ENCODE results near the gene TPP2.

The TPP2 gene

DNA sequence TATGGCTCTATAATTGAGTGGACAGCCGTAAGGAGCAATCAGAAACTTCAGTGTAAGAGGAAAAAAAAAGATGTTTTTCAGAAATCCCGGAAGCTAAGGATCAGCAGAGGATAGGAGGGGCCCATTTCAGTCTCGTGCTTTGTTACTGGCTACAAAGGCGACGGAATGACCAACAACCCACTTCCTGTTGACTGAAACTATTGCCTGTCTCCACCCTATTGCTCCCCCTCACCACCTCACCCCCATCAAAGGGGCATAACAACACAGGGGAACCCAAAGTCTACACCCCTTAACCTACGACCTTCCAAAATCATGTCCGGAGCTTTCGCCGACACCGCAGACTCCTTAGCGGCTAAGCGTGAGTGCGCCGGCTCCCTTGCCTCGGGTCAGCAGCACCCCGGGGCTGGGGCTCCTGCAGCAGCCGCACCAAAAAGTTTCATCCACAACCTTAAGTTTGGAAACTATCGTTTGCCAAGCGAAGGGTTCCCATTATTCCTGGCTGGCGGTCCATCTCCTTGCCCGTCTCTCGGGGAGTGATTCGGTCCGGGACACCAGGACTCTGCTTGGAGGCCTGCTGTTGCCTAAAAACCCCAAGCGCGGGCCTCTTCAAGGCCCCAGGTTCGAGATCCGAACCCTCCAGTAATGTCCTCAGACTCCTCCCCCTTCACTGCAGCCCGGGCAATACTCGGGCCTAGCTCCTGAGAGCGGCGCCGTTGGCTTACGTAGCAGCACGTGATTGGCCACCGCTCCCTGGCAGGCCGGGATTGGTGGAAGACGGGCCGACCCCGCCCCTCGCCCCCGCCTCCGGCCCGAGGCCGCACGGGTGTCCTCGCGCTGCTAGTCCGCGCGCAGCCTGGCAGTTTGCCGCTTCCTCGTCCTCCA, at the start of gene TPP2:
Gene TPP2, plus strand, starts transcription at position 840 of the 882 bp plus-strand sequence. CDS start 53 bp downstream, outside the sequence.
- DNase-seq (ENCODE audit: low read depth in 1 of 2, low spot score in 1 of 2), result peak; percentile 95 to 97

DNA sequence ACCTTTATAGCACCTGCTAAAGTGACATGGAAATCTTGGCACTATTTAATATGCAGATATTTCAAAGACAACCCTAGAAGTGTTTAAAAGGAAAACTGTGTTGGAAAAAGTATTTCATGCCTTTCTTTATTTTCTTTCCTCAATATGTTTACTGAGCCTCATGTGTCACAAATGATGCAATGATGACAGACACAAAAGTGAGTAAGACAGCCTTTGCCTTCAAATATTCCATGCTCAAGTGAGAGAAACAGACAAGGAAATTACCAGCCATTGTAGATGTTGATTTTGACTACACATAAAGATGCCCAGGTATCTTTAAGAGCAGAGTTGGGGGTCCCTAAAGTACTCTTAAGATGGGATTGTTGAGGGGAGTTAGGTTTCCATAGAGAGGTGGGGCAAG, 48.0 kb upstream of the TPP2 start:
- no peak for DNase-seq (ENCODE audit: low read depth in 1 of 2, low spot score in 1 of 2)

DNA sequence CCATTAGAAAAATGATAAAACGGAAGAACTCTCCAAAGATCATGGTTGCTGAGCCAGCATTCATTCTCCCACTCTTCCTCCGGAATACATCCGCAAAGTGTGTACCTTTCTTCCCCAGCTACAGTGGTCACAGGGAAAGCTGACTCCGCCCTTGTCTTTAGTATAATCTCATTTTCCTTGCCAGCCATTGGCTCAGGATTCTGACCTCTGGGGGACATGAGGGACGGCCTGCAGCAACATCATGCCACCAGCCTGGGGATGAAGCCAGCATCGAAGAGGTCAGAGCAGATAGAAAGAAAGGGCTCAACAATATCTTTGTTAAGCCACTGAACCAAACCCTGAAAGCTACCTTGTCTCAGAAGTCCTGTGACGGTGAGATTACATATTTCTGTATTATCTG, 46.3 kb upstream of the TPP2 start:
- no peak for DNase-seq (ENCODE audit: low read depth in 1 of 2, low spot score in 1 of 2)

DNA sequence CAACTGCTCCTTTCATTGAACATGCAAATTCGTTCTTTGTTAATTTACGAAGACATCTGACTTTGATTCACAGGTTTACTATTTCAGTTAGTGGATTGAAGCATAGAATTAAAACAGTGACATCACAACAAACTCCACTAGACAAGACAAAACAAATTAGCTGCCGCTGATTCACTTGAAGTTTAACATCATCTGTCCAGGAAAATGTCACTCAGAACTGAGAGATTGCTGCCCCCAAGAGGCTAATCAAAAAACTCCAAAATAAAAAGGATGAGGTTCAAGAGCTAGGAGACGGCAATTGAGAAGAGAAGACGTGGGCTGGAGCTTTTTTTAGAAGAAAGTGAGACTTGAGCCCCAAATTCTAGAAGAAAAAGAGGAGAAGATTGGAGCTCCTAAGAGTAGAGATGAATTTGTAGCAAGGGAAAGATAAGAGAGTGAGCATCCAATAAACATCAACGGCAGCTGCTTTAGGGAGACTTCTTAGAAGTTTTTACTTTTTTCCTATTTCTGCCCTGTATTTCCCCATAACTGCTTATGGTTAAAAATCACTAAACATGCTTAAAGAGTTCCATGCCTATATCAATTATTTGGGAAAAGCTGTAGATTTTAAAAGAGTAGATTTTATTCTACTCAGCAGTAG, 40.8 kb upstream of the TPP2 start:
- no peak for DNase-seq (ENCODE audit: low read depth in 1 of 2, low spot score in 1 of 2)

DNA sequence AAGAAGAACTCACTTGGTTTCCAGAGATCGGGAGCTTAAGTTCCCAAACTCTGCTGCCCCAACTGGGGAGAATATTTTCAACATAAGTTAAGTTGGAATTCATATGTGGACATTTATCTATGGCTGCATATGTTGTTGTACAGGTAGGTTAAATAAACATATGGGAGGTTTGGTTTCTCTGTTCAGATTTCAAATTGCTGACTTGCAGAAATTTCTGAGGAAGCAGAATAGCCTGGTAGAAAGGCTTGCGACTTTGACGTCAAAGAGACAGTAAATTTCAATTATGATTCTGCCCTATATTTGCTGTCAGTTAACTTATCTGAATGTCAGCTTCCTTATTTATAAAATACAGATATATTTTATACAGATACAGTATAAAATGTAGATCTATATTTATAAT, 40.0 kb upstream of the TPP2 start:
- DNase-seq (ENCODE audit: low read depth in 1 of 2, low spot score in 1 of 2), result no peak

DNA sequence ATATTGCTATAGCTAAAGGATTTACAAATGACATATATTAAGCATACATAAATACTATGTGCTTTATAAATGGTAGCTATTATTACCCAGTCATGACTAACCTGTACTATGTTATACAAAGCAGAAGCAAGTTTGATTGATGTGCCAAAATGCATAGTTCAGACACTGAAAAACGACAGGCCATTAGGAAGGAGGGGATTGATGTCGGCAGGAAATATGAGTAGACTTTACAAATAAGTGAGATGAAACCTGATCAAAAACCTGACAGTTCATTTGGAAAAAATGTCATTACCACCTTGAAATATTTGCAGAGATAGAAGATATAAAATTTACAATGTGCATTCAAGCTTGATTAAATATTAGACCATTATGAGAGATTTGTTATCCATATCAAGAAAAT, 38.8 kb upstream of the TPP2 start:
- no peak for DNase-seq (ENCODE audit: low read depth in 1 of 2, low spot score in 1 of 2)

DNA sequence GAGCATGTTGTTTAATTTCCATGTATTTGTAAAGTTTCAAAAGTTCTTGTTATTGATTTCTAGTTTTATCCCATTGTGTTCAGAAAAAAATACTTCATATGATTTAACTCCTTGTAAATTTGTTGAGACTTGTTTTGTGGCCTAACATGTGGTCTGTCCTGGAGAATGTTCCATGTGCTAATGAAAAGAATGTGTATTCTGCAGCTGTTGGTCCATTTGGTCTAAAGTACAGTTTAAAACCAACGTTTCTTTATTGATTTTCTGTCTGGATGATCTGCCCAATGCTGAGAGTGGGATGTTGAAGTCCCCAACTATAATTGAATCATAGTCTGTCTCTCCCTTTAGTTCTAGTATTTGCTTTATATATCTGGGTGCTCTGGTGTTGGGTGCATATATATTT, 34.9 kb upstream of the TPP2 start:
- no peak for DNase-seq (ENCODE audit: low read depth in 1 of 2, low spot score in 1 of 2)

DNA sequence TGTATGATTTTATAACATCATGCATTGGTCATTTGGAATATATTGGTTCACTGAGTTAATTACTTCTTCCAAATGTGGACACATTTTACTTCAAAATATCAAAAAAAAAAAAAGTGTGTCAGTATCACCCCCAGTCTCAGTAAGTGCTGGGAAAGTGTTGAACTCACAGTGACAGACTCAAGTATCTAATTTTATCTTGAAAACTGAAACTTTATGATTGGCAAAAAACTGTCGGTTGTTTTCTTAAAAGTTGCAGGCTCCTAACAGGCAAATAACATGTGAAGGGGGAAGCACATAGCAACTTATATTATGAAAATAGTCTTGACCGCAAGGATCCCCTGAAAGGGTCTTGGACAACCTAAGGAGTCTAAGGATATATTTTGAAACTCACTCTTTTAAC, 33.5 kb upstream of the TPP2 start:
- no peak for DNase-seq (ENCODE audit: low read depth in 1 of 2, low spot score in 1 of 2)

DNA sequence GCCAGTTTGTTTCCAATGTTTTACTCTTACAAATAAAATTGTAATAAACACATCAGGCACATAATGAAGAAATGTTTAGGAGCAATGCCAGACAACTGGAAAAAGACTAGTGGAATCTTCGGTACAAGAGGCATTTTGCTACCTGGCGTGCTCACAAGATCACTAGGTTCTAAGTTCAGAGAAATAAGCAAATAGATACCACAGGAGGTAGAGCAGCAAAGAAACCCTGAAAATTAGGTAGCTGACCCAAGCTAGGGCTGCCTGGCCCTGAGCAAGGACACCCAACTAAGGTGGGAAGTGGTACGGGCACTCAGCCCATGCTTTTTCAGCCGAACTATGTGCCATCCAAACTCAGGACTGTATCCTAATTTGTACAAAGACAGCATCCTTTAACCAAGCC, 32.2 kb upstream of the TPP2 start:
- no peak for DNase-seq (ENCODE audit: low read depth in 1 of 2, low spot score in 1 of 2)

DNA sequence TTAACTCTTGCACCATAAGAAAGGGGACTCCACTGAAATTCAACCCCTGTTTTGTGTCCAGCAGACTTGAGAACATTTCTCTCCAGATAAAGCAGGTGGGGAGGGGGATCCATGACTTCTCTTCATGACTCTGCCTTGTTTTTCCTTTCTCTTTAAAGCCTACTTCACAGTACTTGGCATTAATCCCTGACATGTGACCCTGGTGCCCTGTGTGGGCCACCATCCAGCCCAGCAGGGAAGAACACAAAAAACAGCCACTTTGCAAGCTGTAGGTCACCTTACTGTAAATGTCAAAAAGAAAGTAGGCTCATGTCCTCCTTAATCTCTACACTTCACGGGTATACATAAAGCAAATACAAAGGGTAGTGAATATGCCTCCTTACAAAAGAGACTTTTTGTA, 30.3 kb upstream of the TPP2 start:
- no peak for DNase-seq (ENCODE audit: low read depth in 1 of 2, low spot score in 1 of 2)

DNA sequence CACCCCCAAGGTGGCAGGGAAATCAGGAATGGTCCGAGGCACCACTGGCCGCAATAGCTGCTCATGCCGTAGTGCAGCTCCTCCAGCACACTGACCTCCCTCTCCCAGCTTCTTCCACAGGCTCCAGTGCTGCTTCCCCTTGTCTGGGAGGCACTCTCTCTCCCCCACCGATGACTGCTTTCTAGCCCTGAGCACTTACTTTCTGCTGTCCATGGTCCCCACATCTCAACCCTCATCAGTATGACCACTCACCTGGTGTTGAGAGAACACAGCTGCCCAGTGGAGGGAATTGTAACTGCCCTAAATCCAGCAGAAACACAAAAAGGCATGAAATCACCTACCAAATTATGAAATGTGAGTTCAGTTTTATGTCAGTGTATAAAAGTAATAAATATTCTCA, 28.9 kb upstream of the TPP2 start:
- no peak for DNase-seq (ENCODE audit: low read depth in 1 of 2, low spot score in 1 of 2)

DNA sequence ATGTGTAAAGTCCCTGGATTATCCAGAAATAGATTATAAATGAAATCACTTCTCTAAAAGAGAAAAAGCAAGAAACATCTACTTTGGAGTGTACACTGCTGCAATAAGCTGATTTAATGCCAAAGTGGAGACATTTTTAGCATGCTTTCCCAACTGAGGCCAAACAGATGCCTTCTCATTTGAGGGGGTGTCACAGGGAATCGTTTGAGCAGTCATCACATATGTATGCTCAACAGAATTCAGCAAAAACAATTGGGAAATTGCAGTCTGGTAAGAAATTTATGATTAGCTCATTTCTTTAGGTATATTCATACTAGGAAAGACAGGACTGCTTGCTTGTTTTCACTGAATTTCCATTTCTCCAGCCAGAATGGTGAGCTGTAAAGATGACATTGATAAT, 27.3 kb upstream of the TPP2 start:
- no peak for DNase-seq (ENCODE audit: low read depth in 1 of 2, low spot score in 1 of 2)

DNA sequence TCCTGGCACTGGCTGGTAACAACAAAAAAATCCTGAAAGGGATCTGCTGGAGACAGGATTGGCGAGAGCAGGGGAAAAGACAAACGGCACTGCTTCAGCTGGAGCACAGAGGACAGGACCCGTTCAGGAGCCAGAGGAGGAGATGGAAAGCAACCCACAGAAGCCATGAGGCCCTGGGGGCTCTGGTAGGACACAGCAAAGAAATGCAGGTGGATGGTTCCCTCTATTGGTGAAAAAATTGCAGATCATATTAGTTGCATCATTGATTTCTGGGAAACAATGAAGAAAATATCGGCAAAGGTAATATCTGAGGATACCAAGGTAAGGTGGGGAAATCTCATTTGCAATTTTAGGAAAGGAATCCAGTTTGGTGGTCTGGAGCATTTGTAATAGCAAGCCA, 25.7 kb upstream of the TPP2 start:
- no peak for DNase-seq (ENCODE audit: low read depth in 1 of 2, low spot score in 1 of 2)

DNA sequence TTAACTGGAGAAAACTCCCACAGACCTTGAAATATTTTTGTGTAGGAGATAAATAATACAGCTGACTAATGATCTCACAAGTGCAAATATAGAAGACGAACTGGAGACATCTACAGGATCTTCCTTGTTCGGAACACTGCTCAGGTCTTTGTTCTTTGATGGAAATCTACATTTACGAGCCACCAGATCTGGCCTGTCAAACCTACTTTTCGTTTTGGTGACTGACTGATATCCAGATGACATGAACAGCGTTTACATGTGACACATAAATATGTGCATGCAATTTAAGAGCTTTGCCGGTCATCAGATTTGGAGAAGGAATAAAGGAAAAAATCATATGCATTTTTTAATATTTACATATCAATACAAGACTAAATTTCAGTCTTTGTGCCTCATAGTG, 24.5 kb upstream of the TPP2 start:
- DNase-seq (ENCODE audit: low read depth in 1 of 2, low spot score in 1 of 2), result no peak

DNA sequence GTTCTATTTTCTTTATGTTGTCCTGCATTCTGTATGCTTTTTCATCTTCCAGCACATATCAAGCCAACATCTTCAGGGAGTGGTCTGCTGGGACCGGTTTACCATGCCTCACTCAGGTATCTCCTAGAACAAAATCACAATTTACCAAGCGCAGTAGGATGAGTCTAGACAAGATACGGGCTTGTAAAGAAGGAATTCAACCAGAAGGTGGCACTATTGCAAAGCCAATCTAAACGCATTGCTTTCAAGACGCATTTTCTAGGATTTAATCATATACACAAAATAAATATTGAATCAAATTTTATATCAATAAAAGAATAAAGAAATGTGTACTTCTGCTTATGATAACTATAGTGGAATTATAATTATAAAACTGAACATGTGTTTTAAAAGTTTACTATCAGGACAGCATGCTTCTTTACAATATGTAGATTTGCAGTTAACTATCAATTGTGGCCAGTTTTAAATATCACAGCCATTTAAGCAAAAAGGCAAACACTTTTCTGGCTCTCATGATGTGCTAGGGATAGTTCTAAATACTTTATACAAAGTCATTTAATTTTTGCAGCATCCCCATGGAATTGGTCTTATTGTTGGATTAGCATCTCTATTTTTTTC, 16.1 kb upstream of the TPP2 start:
- no peak for DNase-seq (ENCODE audit: low read depth in 1 of 2, low spot score in 1 of 2)

DNA sequence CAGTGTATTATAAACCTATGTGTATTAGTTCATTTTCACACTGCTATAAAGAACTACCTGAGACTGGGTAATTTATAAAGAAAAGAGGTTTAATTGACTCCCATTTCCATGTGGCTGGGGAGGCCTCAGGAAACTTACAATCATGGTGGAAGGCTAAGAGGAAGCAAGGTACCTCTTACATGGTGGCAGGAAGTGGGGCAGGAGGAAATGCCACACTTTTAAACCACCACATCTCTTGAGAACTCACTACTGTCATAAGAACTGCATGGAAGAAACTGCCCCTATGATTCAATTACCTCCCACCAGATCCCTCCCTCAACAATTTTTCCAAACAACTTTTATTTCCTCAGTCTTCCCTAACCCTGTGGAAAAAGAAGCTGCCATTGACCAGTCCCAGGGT, 14.5 kb upstream of the TPP2 start:
- DNase-seq (ENCODE audit: low read depth in 1 of 2, low spot score in 1 of 2), result no peak

DNA sequence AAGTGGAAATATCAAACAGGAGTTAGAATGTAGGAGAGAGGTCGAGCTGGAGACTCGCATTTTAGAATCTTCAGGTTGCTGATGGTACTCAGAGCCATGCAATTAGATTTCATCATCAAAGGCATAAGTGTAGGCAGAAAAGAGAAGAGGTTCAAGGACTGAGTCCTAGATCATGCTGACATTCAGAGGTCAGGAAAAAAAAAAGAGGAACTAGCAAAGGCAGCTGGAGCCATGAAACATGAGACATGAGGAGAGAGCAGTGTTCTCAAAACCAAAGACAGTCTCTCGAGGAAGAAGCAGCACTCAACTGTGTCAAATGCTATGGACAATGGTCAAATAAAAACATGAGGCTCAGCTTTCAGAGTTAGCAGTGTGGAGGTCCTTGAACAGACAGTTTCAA, 12.4 kb upstream of the TPP2 start:
- no peak for DNase-seq (ENCODE audit: low read depth in 1 of 2, low spot score in 1 of 2)

DNA sequence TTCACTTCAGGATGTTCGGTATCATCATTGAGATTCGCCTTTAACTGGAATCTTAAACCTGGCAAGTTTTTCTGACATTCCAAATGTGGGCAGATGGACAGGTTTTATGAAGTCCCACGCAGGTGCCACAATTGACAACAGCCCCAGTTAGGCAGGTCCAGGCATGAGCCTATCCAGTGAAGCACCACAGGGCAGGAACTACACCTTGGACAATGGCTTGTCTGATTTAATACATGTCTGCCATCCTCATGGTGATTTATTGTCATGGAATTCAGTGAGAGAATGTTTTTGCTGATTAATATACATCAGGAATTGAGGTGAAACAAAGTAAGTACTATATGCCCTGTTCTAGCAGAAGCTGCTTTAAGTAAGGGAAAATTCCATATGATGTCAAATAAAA, 10.2 kb upstream of the TPP2 start:
- no peak for DNase-seq (ENCODE audit: low read depth in 1 of 2, low spot score in 1 of 2)

DNA sequence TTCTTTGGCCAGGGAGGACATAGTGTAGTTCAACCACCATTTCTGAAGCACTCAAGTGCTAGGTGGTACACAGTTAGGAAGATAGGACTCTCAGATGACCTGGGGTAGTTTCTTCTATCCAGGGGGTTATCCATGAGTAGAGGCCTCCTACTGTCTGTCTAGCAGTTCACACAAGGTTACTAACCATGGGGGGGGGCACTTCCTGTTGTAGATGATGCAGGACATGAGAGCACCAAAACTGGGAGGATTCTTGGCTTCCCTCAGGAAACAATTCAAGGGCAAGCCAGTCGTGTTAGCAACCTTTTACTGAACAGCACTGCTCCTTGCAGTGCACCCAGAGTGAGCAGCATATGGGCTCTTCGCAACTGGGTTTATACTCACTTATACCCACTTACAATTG, 8.9 kb upstream of the TPP2 start:
- no peak for DNase-seq (ENCODE audit: low read depth in 1 of 2, low spot score in 1 of 2)

DNA sequence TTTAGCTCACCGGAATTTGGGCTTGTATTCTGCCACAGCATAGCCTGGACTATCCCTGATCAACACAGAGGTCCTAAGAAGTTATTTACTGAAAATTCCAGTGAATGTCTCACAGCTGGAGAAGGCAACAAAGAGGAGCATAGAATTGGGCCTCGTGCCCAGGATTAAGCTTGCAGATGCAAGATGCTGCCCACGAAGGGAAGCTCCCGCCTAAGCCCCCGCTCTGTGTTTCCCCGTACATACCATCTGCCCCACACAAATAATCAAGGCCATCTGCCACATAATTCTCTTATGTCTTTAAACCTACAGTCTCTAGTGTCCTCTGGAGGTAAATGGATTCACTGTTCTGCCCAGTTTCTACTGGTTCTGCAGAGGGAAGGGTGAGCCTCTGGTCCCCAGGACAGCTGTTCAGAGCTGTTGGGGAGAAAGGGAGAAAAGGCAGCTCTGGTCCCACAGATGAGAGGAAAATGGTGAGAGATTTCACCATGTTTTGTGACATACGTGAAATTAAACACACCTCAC, 7.4 kb upstream of the TPP2 start:
- no peak for DNase-seq (ENCODE audit: low read depth in 1 of 2, low spot score in 1 of 2)

DNA sequence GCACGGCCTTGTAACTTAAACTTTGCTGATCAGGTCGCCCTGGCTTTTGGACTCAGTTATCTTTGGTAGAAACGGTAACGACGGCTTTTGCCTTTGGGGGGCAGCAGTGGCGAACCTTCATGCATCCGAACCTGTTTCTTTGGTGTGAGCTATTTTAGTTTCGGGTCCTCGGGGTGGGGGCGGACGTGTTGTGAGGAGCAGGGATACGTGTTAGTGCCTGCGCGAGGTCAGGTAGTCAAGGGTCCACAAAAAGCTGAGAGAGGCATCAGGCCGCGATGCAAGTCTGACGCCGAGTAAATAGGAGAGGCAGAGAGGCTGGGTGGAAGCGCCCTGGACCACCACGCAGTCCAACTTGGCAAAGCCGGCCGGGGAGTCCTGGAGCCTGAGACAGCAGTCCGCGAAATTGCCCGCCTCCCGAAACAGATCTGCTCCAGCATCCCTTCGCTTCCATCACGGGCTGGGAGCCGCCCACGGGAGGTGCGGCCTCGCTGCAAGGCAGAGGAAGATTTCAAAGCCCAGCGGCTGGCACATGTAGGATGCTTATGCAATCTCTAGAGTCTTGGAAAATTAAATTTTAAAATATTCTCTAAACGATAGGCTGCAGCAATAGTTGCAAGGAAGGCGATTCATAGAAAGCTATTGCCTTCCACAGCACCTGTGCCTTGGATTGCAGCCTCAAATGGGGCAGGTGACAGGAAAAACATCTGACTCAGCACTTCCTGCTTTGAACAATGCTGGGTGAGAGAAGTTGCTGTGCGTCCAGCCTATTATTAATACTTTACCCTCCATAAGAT, 4.6 kb upstream of the TPP2 start:
- DNase-seq (ENCODE audit: low read depth in 1 of 2, low spot score in 1 of 2), result peak; percentile 48 to 69
